Heart right ventricle (tissue), 16 donors: ENCODE measurements around the gene CCDC185. TPM values are rescaled to one million over a fixed set of nuclear protein-coding genes. Genes with fewer than 3 reads are reported as not detected.

Experiments used
- ATAC-seq, 8 donors: fragments of 200-7000 bp; cut with Tn5 transposase; one replicate each; pipeline ENCODE4 v1.9.1; 2020; ENCODE audit warnings: mild to moderate bottlenecking in 8 of 8, moderate library complexity in 8 of 8, moderate number of reproducible peaks in 1 of 8
- DNase-seq, 2 donors: peaks; one replicate each; pipeline ENCODE4 v3.0.0-alpha.2; 2020
- H3K27ac ChIP-seq, 10 donors: fragments of 200-600 bp; sonication (generic) in 2 of 10; one replicate each; pipeline versions ENCODE4 v1.5.0 to v1.8.0; 2020 to 2022; ENCODE audit warnings: mild to moderate bottlenecking in 3 of 10
- H3K27me3 ChIP-seq, 7 donors: fragments of 200-600 bp; one replicate each; pipeline ENCODE4 v1.8.0; 2021 to 2022; ENCODE audit warnings: mild to moderate bottlenecking in 2 of 7
- H3K36me3 ChIP-seq, 9 donors: fragments of 200-600 bp; sonication (generic) in 1 of 9; one replicate each; pipeline versions ENCODE4 v1.5.0 to v1.8.0; 2020 to 2022; ENCODE audit warnings: mild to moderate bottlenecking in 2 of 9
- H3K4me1 ChIP-seq, 9 donors: fragments of 200-600 bp; sonication (generic) in 1 of 9; one replicate each; pipeline versions ENCODE4 v1.5.0 to v1.8.0; 2020 to 2022; ENCODE audit warnings: mild to moderate bottlenecking in 4 of 9
- H3K4me3 ChIP-seq, 10 donors: fragments of 200-600 bp; sonication (generic) in 2 of 10; one replicate each; pipeline versions ENCODE4 v1.5.0 to v1.8.0; 2020 to 2022; ENCODE audit warnings: mild to moderate bottlenecking in 7 of 10, moderate library complexity in 2 of 10
- H3K9me3 ChIP-seq, 11 donors: fragments of 200-600 bp in 10 of 11; sonication (generic) in 2 of 11; one replicate each; pipeline versions ENCODE4 v1.5.0 to v1.8.0; 2013 to 2022; ENCODE audit warnings: mild to moderate bottlenecking in 2 of 11, control low read depth in 1 of 11, moderate library complexity in 1 of 11
- WGBS, 2 donors: extraction: QIAGEN DNeasy Blood & Tissue Kit; methylation state at CpG; one replicate each; pipeline ENCODE4 v1.1.7; 2013; ENCODE audit warnings: inconsistent platforms in 1 of 2; 5-methylcytosine and 5-hydroxymethylcytosine counted together
- intact Hi-C, 10 donors: fragments of 100-400 bp; cut with DNase I; formaldehyde crosslinking; loops; one replicate each; pipeline versions ENCODE4 v1.11.1 to v1.14.2; 2022
- polyA plus RNA-seq, 2 donors: library from polyadenylated mRNA; stranded (reverse); fragments of 200-250 nt; gene quantifications; one replicate each; pipeline ENCODE4 v1.2.3, GENCODE V29; 2013
- total RNA-seq, 10 donors: library from RNA; stranded (reverse); fragmentation: NEBNext Ultra II Directional in 3 of 10; extraction: Animal tissue kit (Norgen Biotek cat#: 25700) in 3 of 10; gene quantifications; one replicate each; pipeline versions ENCODE4 v1.2.1 to v1.2.4, GENCODE V29; 2021 to 2023
- TF ChIP-seq, protein P1 (sequence below), 9 donors: fragments of 200-600 bp; sonication (generic) in 2 of 9; IDR thresholded peaks; one replicate each; pipeline versions ENCODE4 v1.5.0 to v1.8.0; 2021 to 2022; ENCODE audit warnings: antibody characterized with exemption in 9 of 9, mild to moderate bottlenecking in 5 of 9, moderate library complexity in 1 of 9
- donor health status: Arrhythmogenic right ventricular cardiomyopathy.
- donor health status: ischemic (EF 13 %, LVEDD 7.1; RV severe dilation, severe dysfunction).
- donor health status: healthy with polysubstance abuse.
- donor health status: DM: no; HTN: yes; CAD: no.
- donor health status: DM: no; HTN: no; CAD: no.
- donor health status: ischemic (EF 25% LVEDD 6.9; RV normal size, moderate dysfunction).
- donor health status: ischemic (EF 25% LVEDD 5.7; RV mildly dilated, moderate dysfunction).
- donor health status: healthy.
- donor health status: DM: yes; HTN: yes; CAD: no.
- donor health status: Ischemic cardiomyopathy.
- donor health status: ischemic (EF 35%, LVEDD 5.7; RV mildly dilated, moderate dysfunction).
- donor health status: nonischemic (EF 11% LVEDD 7.7; RV severe dilation, severe dysfunction).
- donor health status: DM: yes; HTN: yes; CAD: no.
- donor health status: PGD.
- donor health status: ischemic (EF 29% LVEDD 5.4; RV normal size, mild dysfunction).
- donor health status: nonischemic (EF 23%, LVEDD 6.1; RV moderate dilation, normal function).

Gene CCDC185
- total and polyA plus RNA-seq, 12 donors = not detected

DNA sequence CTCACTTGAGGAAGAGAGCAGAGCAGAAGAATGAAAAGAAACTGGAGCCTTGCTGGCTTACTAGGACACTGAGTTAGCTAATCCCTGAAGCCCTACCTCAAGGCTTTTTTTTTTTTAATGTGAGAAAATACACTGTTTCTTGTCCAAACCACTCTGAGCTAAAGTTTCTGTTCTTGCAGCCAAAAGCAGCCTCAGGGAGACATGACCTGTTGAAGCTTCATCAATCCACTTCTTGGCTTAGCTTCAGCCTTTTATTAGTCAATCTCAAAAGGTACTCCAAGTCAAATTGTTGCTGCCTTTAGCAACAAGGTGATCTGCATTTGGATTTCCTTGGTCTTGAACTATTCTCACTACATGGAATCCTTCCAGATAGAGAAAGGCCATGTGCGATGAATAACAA lies 33.7 kb downstream of the CCDC185 start:
- Histone ChIP-seq H3K27ac (no peak overlapping the region), H3K4me1 (peaks cover 0 to 29% (median 10%) of the 10 kb centered on the region in 9 donors), H3K9me3 (peaks cover 0 to 14% (median 0%) of the 10 kb centered on the region in 11 donors), H3K4me3 (no peak overlapping the region), H3K36me3 (no peaks in the 10 kb centered on the region), H3K27me3 (peaks cover 0 to 4% (median 0%) of the 10 kb centered on the region in 7 donors)
- TF ChIP-seq, protein P1, sequence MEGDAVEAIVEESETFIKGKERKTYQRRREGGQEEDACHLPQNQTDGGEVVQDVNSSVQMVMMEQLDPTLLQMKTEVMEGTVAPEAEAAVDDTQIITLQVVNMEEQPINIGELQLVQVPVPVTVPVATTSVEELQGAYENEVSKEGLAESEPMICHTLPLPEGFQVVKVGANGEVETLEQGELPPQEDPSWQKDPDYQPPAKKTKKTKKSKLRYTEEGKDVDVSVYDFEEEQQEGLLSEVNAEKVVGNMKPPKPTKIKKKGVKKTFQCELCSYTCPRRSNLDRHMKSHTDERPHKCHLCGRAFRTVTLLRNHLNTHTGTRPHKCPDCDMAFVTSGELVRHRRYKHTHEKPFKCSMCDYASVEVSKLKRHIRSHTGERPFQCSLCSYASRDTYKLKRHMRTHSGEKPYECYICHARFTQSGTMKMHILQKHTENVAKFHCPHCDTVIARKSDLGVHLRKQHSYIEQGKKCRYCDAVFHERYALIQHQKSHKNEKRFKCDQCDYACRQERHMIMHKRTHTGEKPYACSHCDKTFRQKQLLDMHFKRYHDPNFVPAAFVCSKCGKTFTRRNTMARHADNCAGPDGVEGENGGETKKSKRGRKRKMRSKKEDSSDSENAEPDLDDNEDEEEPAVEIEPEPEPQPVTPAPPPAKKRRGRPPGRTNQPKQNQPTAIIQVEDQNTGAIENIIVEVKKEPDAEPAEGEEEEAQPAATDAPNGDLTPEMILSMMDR (IDR thresholded peaks at IDR 0.05) = no peak
- intact Hi-C loops = loop anchor here in 1 of 10 donors (10.0 kb wide), 1 partner anchor 82 kb away; no protein-coding TSS in a partner anchor
- DNase-seq (no peak), ATAC-seq (no peak)
- WGBS, 2 donors = 90 to 92% methylated on average over 1 of the region's 1 CpG

DNA sequence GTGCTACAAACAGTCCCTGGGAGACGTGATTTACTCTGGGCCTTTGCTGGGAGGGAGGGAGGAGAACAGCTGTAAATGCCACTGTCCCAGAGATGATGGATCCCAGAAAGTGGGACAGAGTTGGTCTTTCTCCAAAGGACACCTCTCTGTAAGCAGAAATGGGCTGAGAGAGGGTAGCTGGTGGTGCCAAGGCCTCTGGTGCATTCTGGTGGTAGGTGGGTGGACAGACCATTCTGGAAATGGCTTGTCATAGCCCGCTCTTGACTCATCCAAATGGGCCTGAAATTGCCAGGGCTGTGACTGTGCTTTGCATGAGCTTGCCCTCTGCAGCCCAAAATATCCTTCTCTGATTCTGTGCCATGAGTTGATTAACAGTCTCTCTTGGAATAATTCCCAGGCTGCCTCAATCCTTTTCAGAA lies 36.1 kb downstream of the CCDC185 start:
- Histone ChIP-seq H3K4me1 (peaks cover 0 to 21% (median 6%) of the 10 kb centered on the region in 9 donors), H3K4me3 (no peak overlapping the region), H3K27ac (peak overlapping the region in 7 of 10 donors; percentile 26 to 75 (median 62)), H3K9me3 (peaks cover 0 to 14% (median 0%) of the 10 kb centered on the region in 11 donors), H3K27me3 (peaks cover 0 to 4% (median 0%) of the 10 kb centered on the region in 7 donors), H3K36me3 (no peaks in the 10 kb centered on the region)
- intact Hi-C loops = loop anchor here in 1 of 10 donors (10.0 kb wide), 1 partner anchor 85 kb away; no protein-coding TSS in a partner anchor
- peak in 1 of 2 donors; percentile 42 for DNase-seq
- ATAC-seq = peak; percentile 67 to 97 (median 90)
- TF ChIP-seq, protein P1 (IDR thresholded peaks at IDR 0.05) = peak in 1 of 9 donors; percentile 14
- 37 to 62% methylated on average over 2 of the region's 2 CpGs for WGBS, 2 donors

DNA sequence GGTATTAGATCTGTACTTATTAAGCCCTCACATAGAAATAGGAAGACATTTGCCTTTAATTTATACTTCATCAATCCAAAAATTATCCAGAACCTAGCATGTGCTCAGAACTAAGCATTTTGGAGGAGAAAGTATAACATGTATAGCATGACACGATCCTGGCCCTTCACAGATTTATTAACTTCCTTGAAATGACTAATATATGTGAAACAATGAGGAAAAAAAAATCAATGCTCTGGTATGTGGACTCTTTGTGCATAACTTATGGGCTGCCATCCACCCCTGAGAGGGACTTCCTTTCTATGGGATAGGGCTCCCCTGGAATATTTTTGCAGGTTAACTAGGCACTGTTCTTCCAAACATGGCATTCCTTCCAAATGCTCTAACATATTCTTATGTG lies 36.6 kb downstream of the CCDC185 start:
- Histone ChIP-seq H3K27me3 (peaks cover 0 to 4% (median 0%) of the 10 kb centered on the region in 7 donors), H3K9me3 (peaks cover 0 to 14% (median 0%) of the 10 kb centered on the region in 11 donors), H3K4me1 (peaks cover 0 to 18% (median 4%) of the 10 kb centered on the region in 9 donors), H3K4me3 (no peak overlapping the region), H3K27ac (peak overlapping the region in 6 of 10 donors; percentile 33 to 75 (median 62)), H3K36me3 (no peaks in the 10 kb centered on the region)
- no peak for DNase-seq
- intact Hi-C loops = loop anchor here in 1 of 10 donors (10.0 kb wide), 1 partner anchor 85 kb away; no protein-coding TSS in a partner anchor
- TF ChIP-seq, protein P1 (IDR thresholded peaks at IDR 0.05) = no peak
- 30 to 60% methylated on average over 1 of the region's 1 CpG for WGBS, 2 donors
- ATAC-seq = no peak

DNA sequence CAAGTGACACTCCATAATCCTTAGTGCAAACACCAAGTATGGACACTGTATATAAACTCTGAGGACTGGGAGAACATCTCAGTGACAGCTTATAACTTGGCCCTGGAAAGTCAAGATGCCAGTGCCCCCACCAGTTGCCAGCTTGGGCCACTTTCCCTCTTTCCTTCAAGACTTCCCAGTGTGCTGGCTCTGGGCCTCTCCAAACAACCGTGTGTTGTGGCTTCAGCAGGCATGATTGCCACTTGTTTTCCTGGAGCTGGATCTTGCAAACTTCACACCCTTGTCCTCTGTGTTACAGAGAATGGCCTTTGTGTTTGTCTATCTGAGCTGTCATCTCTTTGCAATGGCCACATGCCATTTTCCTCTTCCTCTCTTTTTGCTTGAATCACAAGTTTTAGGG lies 37.0 kb downstream of the CCDC185 start:
- DNase-seq (no peak), ATAC-seq (no peak)
- 24 to 41% methylated on average over 1 of the region's 1 CpG for WGBS, 2 donors
- TF ChIP-seq, protein P1 (IDR thresholded peaks at IDR 0.05) = no peak
- Histone ChIP-seq H3K36me3 (no peaks in the 10 kb centered on the region), H3K4me1 (peaks cover 0 to 18% (median 4%) of the 10 kb centered on the region in 9 donors), H3K9me3 (peaks cover 0 to 14% (median 0%) of the 10 kb centered on the region in 11 donors), H3K4me3 (no peak overlapping the region), H3K27ac (no peak overlapping the region), H3K27me3 (peaks cover 0 to 4% (median 0%) of the 10 kb centered on the region in 7 donors)
- intact Hi-C loops = no loop called here
